ENCODE results near the gene SLC35G3. TPM values are rescaled to one million over a fixed set of nuclear protein-coding genes. Genes with fewer than 3 reads are reported as not detected.

SLC35G3 gene
- total RNA-seq, 4 donors from 2014 or later, result not detected

- no peak overlapping the region for H3K27ac ChIP-seq
- DNase-seq, result no peak
- WGBS, 2 donors, result 77 to 85% methylated on average over 4 of the region's 4 CpGs
- H3K9me3 ChIP-seq, result no peaks in the 10 kb centered on the region
- H3K27me3 ChIP-seq, result peaks cover 0 to 14% (median 0%) of the 10 kb centered on the region in 4 donors
- peaks cover 0 to 8% (median 3%) of the 10 kb centered on the region in 3 donors for H3K4me1 ChIP-seq
- no peak for TF ChIP-seq POLR2A (IDR thresholded peaks at IDR 0.05)
- no peak for TF ChIP-seq CTCF (IDR thresholded peaks at IDR 0.05)
- H3K4me3 ChIP-seq, result no peak overlapping the region
- intact Hi-C loops (cut with DNase I), result no loop called here
- H3K36me3 ChIP-seq, result no peaks in the 10 kb centered on the region
Measured at GRCh38 chr17:35162755-35163154, 31.4 kb downstream of the SLC35G3 start.

GRCh38 chr17:35161281-35161761, 32.9 kb downstream of the SLC35G3 start:
- peaks cover 0 to 11% (median 0%) of the 10 kb centered on the region in 4 donors for H3K27me3 ChIP-seq
- no peak for DNase-seq
- intact Hi-C loops (cut with DNase I), result no loop called here
- 68 to 73% methylated on average over 3 of the region's 3 CpGs for WGBS, 2 donors
- no peak overlapping the region for H3K4me3 ChIP-seq
- no peaks in the 10 kb centered on the region for H3K9me3 ChIP-seq
- H3K36me3 ChIP-seq, result no peaks in the 10 kb centered on the region
- H3K4me1 ChIP-seq, result peaks cover 0 to 8% (median 3%) of the 10 kb centered on the region in 3 donors
- TF ChIP-seq POLR2A (IDR thresholded peaks at IDR 0.05), result no peak
- TF ChIP-seq CTCF (IDR thresholded peaks at IDR 0.05), result no peak
- H3K27ac ChIP-seq, result no peak overlapping the region

GRCh38 chr17:35160354-35161201, 33.6 kb downstream of the SLC35G3 start:
- H3K9me3 ChIP-seq, result no peaks in the 10 kb centered on the region
- H3K27ac ChIP-seq, result no peak overlapping the region
- H3K36me3 ChIP-seq, result no peaks in the 10 kb centered on the region
- DNase-seq, result no peak
- peaks cover 0 to 8% (median 3%) of the 10 kb centered on the region in 3 donors for H3K4me1 ChIP-seq
- WGBS, 2 donors, result 70 to 73% methylated on average over 13 of the region's 13 CpGs
- intact Hi-C loops (cut with DNase I), result no loop called here
- H3K27me3 ChIP-seq, result peaks cover 0 to 16% (median 0%) of the 10 kb centered on the region in 4 donors
- H3K4me3 ChIP-seq, result no peak overlapping the region
- TF ChIP-seq CTCF (IDR thresholded peaks at IDR 0.05) (no peak), POLR2A (IDR thresholded peaks at IDR 0.05) (no peak)

- Histone ChIP-seq H3K36me3 (no peaks in the 10 kb centered on the region), H3K27ac (no peak overlapping the region), H3K4me3 (no peak overlapping the region), H3K27me3 (peaks cover 0 to 16% (median 0%) of the 10 kb centered on the region in 4 donors), H3K9me3 (no peaks in the 10 kb centered on the region), H3K4me1 (peaks cover 0 to 8% (median 3%) of the 10 kb centered on the region in 3 donors)
- no peak for DNase-seq
- intact Hi-C loops (cut with DNase I), result no loop called here
- TF ChIP-seq CTCF (IDR thresholded peaks at IDR 0.05) (no peak), POLR2A (IDR thresholded peaks at IDR 0.05) (no peak)
- 50 to 61% methylated on average over 2 of the region's 2 CpGs for WGBS, 2 donors
Measured at GRCh38 chr17:35159940-35160339, 34.3 kb downstream of the SLC35G3 start.

GRCh38 chr17:35155246-35155645, 38.9 kb downstream of the SLC35G3 start:
- Histone ChIP-seq H3K27ac (no peak overlapping the region), H3K4me3 (no peak overlapping the region), H3K36me3 (no peaks in the 10 kb centered on the region), H3K9me3 (no peaks in the 10 kb centered on the region), H3K27me3 (peaks cover 0 to 6% (median 0%) of the 10 kb centered on the region in 4 donors), H3K4me1 (peaks cover 0 to 5% (median 3%) of the 10 kb centered on the region in 3 donors)
- TF ChIP-seq POLR2A (IDR thresholded peaks at IDR 0.05) (no peak), CTCF (IDR thresholded peaks at IDR 0.05) (no peak)
- intact Hi-C loops (cut with DNase I), result no loop called here
- WGBS, 2 donors, result 94 to 95% methylated on average over 4 to 6 of the region's 7 CpGs
- no peak for DNase-seq
